K562 (cell line): ENCODE results near the gene ESPL1. TPM values are rescaled to one million over a fixed set of nuclear protein-coding genes. Genes with fewer than 3 reads are reported as not detected.

Experiments used
- BDP1 ChIP-seq: IDR thresholded peaks from 3 replicates; pipeline ENCODE4 v1.6.1; 2011; ENCODE audit not compliant: insufficient read length, insufficient read depth
- DACH1 ChIP-seq: fragments of 450-650 bp; IDR thresholded peaks from 2 replicates; pipeline ENCODE4 v1.6.1; 2018; ENCODE audit not compliant: partially characterized antibody
- HDAC2 ChIP-seq: fragments of 450-650 bp; IDR thresholded peaks from 2 replicates; pipeline ENCODE4 v1.6.1; 2016; ENCODE audit warnings: mild to moderate bottlenecking
- HEY1 ChIP-seq: fragments of 250-450 bp; sonication (Bioruptor Pico); IDR thresholded peaks from 2 replicates; pipeline ENCODE4 v1.5.0; 2020; ENCODE audit warnings: mild to moderate bottlenecking, moderate library complexity, borderline replicate concordance
- HNRNPUL1 ChIP-seq: fragments of 200-400 bp; formaldehyde crosslinking; IDR thresholded peaks from 2 replicates; pipeline ENCODE4 v1.6.1; 2017; ENCODE audit warnings: low read length
- KAT7 ChIP-seq: sonication (generic); formaldehyde crosslinking; IDR thresholded peaks from 2 replicates; pipeline ENCODE4 v1.8.0; 2022; ENCODE audit warnings: missing genetic modification reagents, mild to moderate bottlenecking, borderline replicate concordance
- KHSRP ChIP-seq: fragments of 450-650 bp; IDR thresholded peaks from 2 replicates; pipeline ENCODE4 v1.6.1; 2017
- NCOA4 ChIP-seq: fragments of 450-650 bp; IDR thresholded peaks from 2 replicates; pipeline ENCODE4 v1.6.1; 2018; ENCODE audit warnings: mild to moderate bottlenecking; ENCODE audit not compliant: partially characterized antibody
- PCBP1 ChIP-seq: fragments of 200-400 bp; formaldehyde crosslinking; IDR thresholded peaks from 2 replicates; pipeline ENCODE4 v1.6.1; 2018; ENCODE audit warnings: mild to moderate bottlenecking, low read depth, low read length; ENCODE audit not compliant: poor library complexity, severe bottlenecking
- SAFB2 ChIP-seq: fragments of 200-400 bp; formaldehyde crosslinking; IDR thresholded peaks from 2 replicates; pipeline ENCODE4 v1.6.1; 2018; ENCODE audit warnings: borderline replicate concordance, low read length, low read depth, moderate library complexity; ENCODE audit not compliant: severe bottlenecking
- TOE1 ChIP-seq, 2 experiments: fragments of 450-650 bp in 1 of 2; sonication (generic) in 1 of 2; formaldehyde crosslinking in 1 of 2; IDR thresholded peaks; 2 replicates each; pipeline versions ENCODE4 v1.7.1 to v1.8.0; 2016 to 2022; ENCODE audit warnings: borderline replicate concordance in 2 of 2, mild to moderate bottlenecking in 2 of 2, antibody characterized with exemption in 1 of 2, inconsistent platforms in 1 of 2, low read depth in 1 of 2, missing genetic modification reagents in 1 of 2, moderate library complexity in 1 of 2
- VEZF1 ChIP-seq: fragments of 200-800 bp; sonication (Bioruptor generic); IDR thresholded peaks from 2 replicates; pipeline ENCODE4 v1.6.1; 2017; ENCODE audit warnings: missing genetic modification characterization, missing compliant biosample characterization
- ZNF143 ChIP-seq: sonication (generic); formaldehyde crosslinking; IDR thresholded peaks from 2 replicates; pipeline ENCODE4 v1.9.0; 2022; ENCODE audit warnings: mild to moderate bottlenecking, missing genetic modification reagents
- polyA plus RNA-seq, 8 experiments: library from polyadenylated mRNA; depleted of rRNA in 4 of 8; stranded (reverse) in 5 of 8; unstranded in 3 of 8; fragments of >200 nt; fragmentation: Nextera tagmentation in 2 of 8; fragmentation: Illumina TruSeq in 1 of 8; extraction: Ambion mirVana in 2 of 8; extraction: Trizol in 1 of 8; gene quantifications; 2 replicates each; pipeline versions ENCODE4 v1.2.1 to v1.2.3, GENCODE V29; 2011 to 2014; ENCODE audit warnings: inconsistent platforms in 1 of 8, missing spikeins in 1 of 8
- total RNA-seq, 7 experiments: library from RNA; depleted of rRNA in 6 of 7; stranded (reverse); fragments of >200 nt in 6 of 7; fragmentation: Illumina TruSeq in 2 of 7; extraction: Trizol in 2 of 7; gene quantifications; 2 replicates each; pipeline versions ENCODE4 v1.2.1 to v1.2.3, GENCODE V29; 2011 to 2021; ENCODE audit warnings: low replicate concordance in 1 of 7
- TF ChIP-seq, protein P1 (sequence below): fragments of 450-650 bp; IDR thresholded peaks from 2 replicates; pipeline ENCODE4 v1.6.1; 2017; ENCODE audit warnings: antibody characterized with exemption, mild to moderate bottlenecking
- TF ChIP-seq, protein P2 (sequence below): fragments of 250-450 bp; sonication (Bioruptor Pico); IDR thresholded peaks from 2 replicates; pipeline ENCODE4 v1.6.1; 2021; ENCODE audit warnings: mild to moderate bottlenecking
- TF ChIP-seq, protein P3 (sequence below), 3 experiments: IDR thresholded peaks in 2 of 3; conservative IDR thresholded peaks in 1 of 3; 2 replicates each; pipeline ENCODE4 v1.5.1; 2011 to 2012; ENCODE audit warnings: low read length in 3 of 3, mild to moderate bottlenecking in 3 of 3, control low read depth in 2 of 3, improper control_type of control experiment in 1 of 3, inconsistent platforms in 1 of 3, low read depth in 1 of 3, mixed read lengths in 1 of 3, moderate library complexity in 1 of 3; ENCODE audit not compliant: insufficient read depth in 2 of 3
- TF ChIP-seq, protein P4 (sequence below): fragments of 250-450 bp; sonication (Bioruptor Pico); IDR thresholded peaks from 2 replicates; pipeline ENCODE4 v1.8.0; 2021; ENCODE audit warnings: moderate library complexity, mild to moderate bottlenecking, inconsistent platforms

Gene ESPL1
- total and polyA plus RNA-seq, 9 of the 15 experiments (the other 6 are each of a cell fraction or from before 2014, with no cell fraction given), result 1.2 to 55.0 (median 18.7) TPM

DNA sequence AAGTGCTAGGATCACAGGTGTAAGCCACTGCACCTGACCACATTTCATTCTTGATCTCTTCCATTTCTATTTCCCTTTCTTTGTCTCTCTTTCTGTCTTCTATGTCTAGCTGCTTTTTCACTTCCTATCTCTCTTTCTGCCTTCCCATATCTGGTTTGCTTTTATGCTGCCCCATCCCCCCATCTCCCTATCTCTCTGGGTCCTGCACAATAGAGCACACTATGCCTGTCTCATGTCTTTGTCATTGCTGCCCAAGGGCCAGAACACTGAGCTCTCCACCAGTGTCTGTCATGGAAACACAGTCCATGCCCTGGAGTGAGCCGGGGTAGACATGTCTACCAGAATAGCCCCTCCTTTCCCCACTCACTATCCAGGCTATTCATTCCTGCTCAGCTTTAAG is 23.8 kb upstream of the ESPL1 start (continued):
- no peak for TF ChIP-seq HEY1 (CRISPR knock-in tag)
- no peak for TF ChIP-seq SAFB2
- peak; percentile 1 for TF ChIP-seq NCOA4
- no peak for TF ChIP-seq KHSRP
- TF ChIP-seq TOE1 (IDR thresholded peaks at IDR 0.05; ENCODE audit: borderline replicate concordance), result 0 out of 2 replicates have a peak, but pooled peaks have one; percentile 44
- TF ChIP-seq TOE1 (CRISPR knock-in tag; IDR thresholded peaks at IDR 0.05; ENCODE audit: borderline replicate concordance, low read depth), result no peak
- TF ChIP-seq ZNF143 (CRISPR knock-in tag), result no peak
- no peak for TF ChIP-seq PCBP1
- TF ChIP-seq, protein P1, sequence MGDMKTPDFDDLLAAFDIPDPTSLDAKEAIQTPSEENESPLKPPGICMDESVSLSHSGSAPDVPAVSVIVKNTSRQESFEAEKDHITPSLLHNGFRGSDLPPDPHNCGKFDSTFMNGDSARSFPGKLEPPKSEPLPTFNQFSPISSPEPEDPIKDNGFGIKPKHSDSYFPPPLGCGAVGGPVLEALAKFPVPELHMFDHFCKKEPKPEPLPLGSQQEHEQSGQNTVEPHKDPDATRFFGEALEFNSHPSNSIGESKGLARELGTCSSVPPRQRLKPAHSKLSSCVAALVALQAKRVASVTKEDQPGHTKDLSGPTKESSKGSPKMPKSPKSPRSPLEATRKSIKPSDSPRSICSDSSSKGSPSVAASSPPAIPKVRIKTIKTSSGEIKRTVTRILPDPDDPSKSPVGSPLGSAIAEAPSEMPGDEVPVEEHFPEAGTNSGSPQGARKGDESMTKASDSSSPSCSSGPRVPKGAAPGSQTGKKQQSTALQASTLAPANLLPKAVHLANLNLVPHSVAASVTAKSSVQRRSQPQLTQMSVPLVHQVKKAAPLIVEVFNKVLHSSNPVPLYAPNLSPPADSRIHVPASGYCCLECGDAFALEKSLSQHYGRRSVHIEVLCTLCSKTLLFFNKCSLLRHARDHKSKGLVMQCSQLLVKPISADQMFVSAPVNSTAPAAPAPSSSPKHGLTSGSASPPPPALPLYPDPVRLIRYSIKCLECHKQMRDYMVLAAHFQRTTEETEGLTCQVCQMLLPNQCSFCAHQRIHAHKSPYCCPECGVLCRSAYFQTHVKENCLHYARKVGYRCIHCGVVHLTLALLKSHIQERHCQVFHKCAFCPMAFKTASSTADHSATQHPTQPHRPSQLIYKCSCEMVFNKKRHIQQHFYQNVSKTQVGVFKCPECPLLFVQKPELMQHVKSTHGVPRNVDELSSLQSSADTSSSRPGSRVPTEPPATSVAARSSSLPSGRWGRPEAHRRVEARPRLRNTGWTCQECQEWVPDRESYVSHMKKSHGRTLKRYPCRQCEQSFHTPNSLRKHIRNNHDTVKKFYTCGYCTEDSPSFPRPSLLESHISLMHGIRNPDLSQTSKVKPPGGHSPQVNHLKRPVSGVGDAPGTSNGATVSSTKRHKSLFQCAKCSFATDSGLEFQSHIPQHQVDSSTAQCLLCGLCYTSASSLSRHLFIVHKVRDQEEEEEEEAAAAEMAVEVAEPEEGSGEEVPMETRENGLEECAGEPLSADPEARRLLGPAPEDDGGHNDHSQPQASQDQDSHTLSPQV, result peak; percentile 64; the same call in 1 of the 2 replicates
- TF ChIP-seq VEZF1, result no peak
- TF ChIP-seq HDAC2, result no peak
- TF ChIP-seq, protein P2, sequence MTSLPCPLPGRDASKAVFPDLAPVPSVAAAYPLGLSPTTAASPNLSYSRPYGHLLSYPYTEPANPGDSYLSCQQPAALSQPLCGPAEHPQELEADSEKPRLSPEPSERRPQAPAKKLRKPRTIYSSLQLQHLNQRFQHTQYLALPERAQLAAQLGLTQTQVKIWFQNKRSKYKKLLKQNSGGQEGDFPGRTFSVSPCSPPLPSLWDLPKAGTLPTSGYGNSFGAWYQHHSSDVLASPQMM, result no peak
- TF ChIP-seq, protein P3, sequence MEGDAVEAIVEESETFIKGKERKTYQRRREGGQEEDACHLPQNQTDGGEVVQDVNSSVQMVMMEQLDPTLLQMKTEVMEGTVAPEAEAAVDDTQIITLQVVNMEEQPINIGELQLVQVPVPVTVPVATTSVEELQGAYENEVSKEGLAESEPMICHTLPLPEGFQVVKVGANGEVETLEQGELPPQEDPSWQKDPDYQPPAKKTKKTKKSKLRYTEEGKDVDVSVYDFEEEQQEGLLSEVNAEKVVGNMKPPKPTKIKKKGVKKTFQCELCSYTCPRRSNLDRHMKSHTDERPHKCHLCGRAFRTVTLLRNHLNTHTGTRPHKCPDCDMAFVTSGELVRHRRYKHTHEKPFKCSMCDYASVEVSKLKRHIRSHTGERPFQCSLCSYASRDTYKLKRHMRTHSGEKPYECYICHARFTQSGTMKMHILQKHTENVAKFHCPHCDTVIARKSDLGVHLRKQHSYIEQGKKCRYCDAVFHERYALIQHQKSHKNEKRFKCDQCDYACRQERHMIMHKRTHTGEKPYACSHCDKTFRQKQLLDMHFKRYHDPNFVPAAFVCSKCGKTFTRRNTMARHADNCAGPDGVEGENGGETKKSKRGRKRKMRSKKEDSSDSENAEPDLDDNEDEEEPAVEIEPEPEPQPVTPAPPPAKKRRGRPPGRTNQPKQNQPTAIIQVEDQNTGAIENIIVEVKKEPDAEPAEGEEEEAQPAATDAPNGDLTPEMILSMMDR (IDR thresholded peaks at IDR 0.05 in 2 of 3, conservative IDR thresholded peaks at IDR 0.05 in 1 of 3; ENCODE audit: insufficient read depth in 2 of 3, low read depth in 1 of 3, low read length in 3 of 3), result no peak
- TF ChIP-seq, protein P4, sequence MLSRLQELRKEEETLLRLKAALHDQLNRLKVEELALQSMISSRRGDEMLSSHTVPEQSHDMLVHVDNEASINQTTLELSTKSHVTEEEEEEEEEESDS (CRISPR knock-in tag), result no peak
- TF ChIP-seq BDP1, result no peak
- TF ChIP-seq HNRNPUL1, result no peak
- TF ChIP-seq KAT7, result no peak
- no peak for TF ChIP-seq DACH1
